Gastrocnemius medialis (tissue), 4 donors: ENCODE measurements around the gene SEC14L5. TPM values are rescaled to one million over a fixed set of nuclear protein-coding genes. Genes with fewer than 3 reads are reported as not detected.
"Not testable (repeated sequence)": the region's sequence is repeated elsewhere in the genome, so short reads cannot be mapped to it uniquely, and the experiment has no call there.

Experiments used
- ATAC-seq, 2 donors: fragments of 150-250 bp; one replicate each; pipeline ENCODE4 v1.9.1; 2016
- DNase-seq, 2 donors: peaks; one replicate each; pipeline ENCODE4 v3.0.0-alpha.2; 2019
- H3K27ac ChIP-seq, 4 donors: fragments of 200-600 bp; sonication (generic); 1 replicate in 1 of 4; 2 replicates in 3 of 4; pipeline ENCODE4 v1.5.1; 2016 to 2018; ENCODE audit warnings: mild to moderate bottlenecking in 2 of 4, moderate library complexity in 1 of 4
- H3K27me3 ChIP-seq, 3 donors: fragments of 200-600 bp; sonication (generic) in 2 of 3; 1 replicate in 1 of 3; 2 replicates in 2 of 3; pipeline versions ENCODE4 v1.5.1 to v1.6.0; 2016 to 2019; ENCODE audit warnings: mild to moderate bottlenecking in 1 of 3, moderate library complexity in 1 of 3
- H3K36me3 ChIP-seq, 2 donors: fragments of 200-600 bp; sonication (generic) in 1 of 2; one replicate each; pipeline ENCODE4 v1.5.1; 2017 to 2018
- H3K4me1 ChIP-seq, 2 donors: fragments of 200-600 bp; sonication (generic) in 1 of 2; one replicate each; pipeline ENCODE4 v1.5.1; 2016 to 2017; ENCODE audit warnings: mild to moderate bottlenecking in 2 of 2
- H3K4me3 ChIP-seq, 4 donors: fragments of 200-600 bp; sonication (generic) in 3 of 4; 1 replicate in 1 of 4; 2 replicates in 3 of 4; pipeline ENCODE4 v1.5.1; 2016 to 2019; ENCODE audit warnings: mild to moderate bottlenecking in 2 of 4
- H3K9me3 ChIP-seq, 3 donors: fragments of 200-600 bp; sonication (generic) in 2 of 3; 1 replicate in 1 of 3; 2 replicates in 2 of 3; pipeline ENCODE4 v1.5.1; 2016 to 2019
- CTCF ChIP-seq, 5 experiments: fragments of 450-650 bp in 3 of 5; fragments of 200-600 bp in 2 of 5; sonication (generic) in 2 of 5; IDR thresholded peaks in 4 of 5; conservative IDR thresholded peaks in 1 of 5; 1 replicate in 4 of 5; 2 replicates in 1 of 5; pipeline ENCODE4 v1.5.1; 2016 to 2019; ENCODE audit warnings: antibody characterized with exemption in 5 of 5, mild to moderate bottlenecking in 3 of 5, moderate library complexity in 3 of 5
- POLR2A ChIP-seq, 2 donors: fragments of 450-650 bp; IDR thresholded peaks; one replicate each; pipeline ENCODE4 v1.6.1; 2017; ENCODE audit warnings: antibody characterized with exemption in 2 of 2, mild to moderate bottlenecking in 2 of 2, moderate library complexity in 2 of 2
- in situ Hi-C, 4 donors: fragments of 200-750 bp; cut with MboI; loops; one replicate each; pipeline versions ENCODE4 v1.15.0 to v1.8.0; 2017; ENCODE audit warnings: low sequenced_read_pairs in 4 of 4
- intact Hi-C: fragments of 100-400 bp; cut with DNase I; formaldehyde crosslinking; loops from one replicate; pipeline ENCODE4 v1.15.1; 2023; ENCODE audit warnings: low total_unique reads
- total RNA-seq, 4 donors: library from RNA; depleted of rRNA; stranded (reverse); fragments of >200 nt; gene quantifications; one replicate each; pipeline versions ENCODE4 v1.1.0 to v1.2.3, GENCODE V29; 2016

The SEC14L5 gene
- total RNA-seq, 4 donors from 2014 or later: 0.85 to 5.8 (median 1.5) TPM

- in situ Hi-C loops: no loop called here
- TF ChIP-seq CTCF (IDR thresholded peaks at IDR 0.05 in 4 of 5, conservative IDR thresholded peaks at IDR 0.05 in 1 of 5) (no peak), POLR2A (IDR thresholded peaks at IDR 0.05) (no peak)
- intact Hi-C loops: no loop called here
Observed at GRCh38 chr16:4948903-4949766, 9.0 kb upstream of the SEC14L5 start.

DNA sequence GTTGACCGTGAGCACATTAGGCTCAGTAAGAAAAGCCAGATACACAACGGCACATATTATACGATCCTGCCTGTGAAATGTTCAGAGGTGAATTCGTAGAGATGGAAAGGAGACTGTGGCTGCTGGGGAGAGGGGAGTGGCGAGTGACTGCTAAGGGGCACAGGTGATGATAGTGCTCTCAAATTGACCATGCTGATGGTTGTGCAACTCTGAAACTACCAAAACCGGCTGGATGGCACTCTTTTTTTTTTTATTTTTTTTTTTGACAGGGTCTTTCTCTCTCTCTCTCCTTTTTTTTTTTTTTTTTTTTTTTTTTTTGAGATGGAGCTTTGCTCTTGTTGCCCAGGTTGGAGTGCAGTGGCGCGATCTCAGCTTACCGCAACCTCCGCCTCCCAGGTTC is 8.1 kb upstream of the SEC14L5 start:
- intact Hi-C loops: no loop called here

More at GRCh38 chr16:4948903-4949766, 9.0 kb upstream of the SEC14L5 start:
- Histone ChIP-seq H3K4me3 (no peak overlapping the region), H3K36me3 (no peaks in the 10 kb centered on the region), H3K27me3 (peaks cover 0 to 8% (median 5%) of the 10 kb centered on the region in 3 donors), H3K9me3 (no peaks in the 10 kb centered on the region), H3K27ac (no peak overlapping the region), H3K4me1 (peaks cover 3 to 6% of the 10 kb centered on the region in 2 donors)
- ATAC-seq (no peak), DNase-seq (no peak)

DNA sequence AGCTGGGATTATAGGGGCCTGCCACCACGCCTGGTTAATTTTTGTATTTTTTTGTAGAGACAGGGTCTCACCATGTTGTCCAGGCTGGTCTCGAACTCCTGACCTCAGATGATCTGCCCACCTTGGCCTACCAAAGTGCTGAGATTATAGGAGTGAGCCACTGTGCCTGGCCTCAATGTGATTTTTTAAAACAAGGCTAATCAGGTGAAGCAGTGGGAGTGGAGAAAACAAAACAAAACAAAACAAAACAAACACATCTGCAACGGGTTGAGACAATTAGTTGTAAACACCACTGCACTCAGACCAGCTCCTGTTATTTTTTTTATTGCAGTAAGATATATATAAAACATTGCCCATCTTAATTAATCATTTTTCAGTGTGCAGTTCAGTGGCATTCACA is 6.5 kb upstream of the SEC14L5 start:
- H3K9me3 ChIP-seq, H3K36me3 ChIP-seq, H3K27me3 ChIP-seq, H3K4me1 ChIP-seq, H3K27ac ChIP-seq, intact Hi-C loops, DNase-seq, ATAC-seq, H3K4me3 ChIP-seq: not testable (repeated sequence)
- in situ Hi-C loops: loop anchor here in 2 of 4 donors (10.0 to 25.0 kb wide), 2 partner anchors 107 to 464 kb away; partner anchors contain the start of genes GLYR1 (in 1 of the 2), HMOX2 (in 1 of the 2) and UBN1 (in 1 of the 2)

More for the DNA sequence above, 8.1 kb upstream of the SEC14L5 start:
- Histone ChIP-seq H3K9me3 (no peaks in the 10 kb centered on the region), H3K4me1 (peaks cover 0 to 5% of the 10 kb centered on the region in 2 donors), H3K27me3 (peaks cover 0 to 8% (median 5%) of the 10 kb centered on the region in 3 donors), H3K36me3 (no peaks in the 10 kb centered on the region), H3K27ac (no peak overlapping the region), H3K4me3 (no peak overlapping the region)
- in situ Hi-C loops: loop anchor here in 2 of 4 donors (10.0 to 25.0 kb wide), 2 partner anchors 105 to 463 kb away; partner anchors contain the start of genes GLYR1 (in 1 of the 2), HMOX2 (in 1 of the 2) and UBN1 (in 1 of the 2)
- DNase-seq (no peak), ATAC-seq (no peak)
- TF ChIP-seq POLR2A (IDR thresholded peaks at IDR 0.05) (no peak), CTCF (IDR thresholded peaks at IDR 0.05 in 4 of 5, conservative IDR thresholded peaks at IDR 0.05 in 1 of 5) (no peak)

GRCh38 chr16:4954714-4955113 is 3.4 kb upstream of the SEC14L5 start:
- Histone ChIP-seq H3K27me3 (no peaks in the 10 kb centered on the region), H3K4me1 (peaks cover 6 to 11% of the 10 kb centered on the region in 2 donors), H3K27ac (no peak overlapping the region), H3K36me3 (no peaks in the 10 kb centered on the region), H3K4me3 (no peak overlapping the region), H3K9me3 (no peaks in the 10 kb centered on the region)
- in situ Hi-C loops: loop anchor here in 2 of 4 donors (10.0 to 25.0 kb wide), 2 partner anchors 110 to 467 kb away; partner anchors contain the start of genes GLYR1 (in 1 of the 2), HMOX2 (in 1 of the 2) and UBN1 (in 1 of the 2)
- DNase-seq (no peak), ATAC-seq (no peak)
- intact Hi-C loops: no loop called here
- TF ChIP-seq POLR2A (IDR thresholded peaks at IDR 0.05) (no peak), CTCF (IDR thresholded peaks at IDR 0.05 in 4 of 5, conservative IDR thresholded peaks at IDR 0.05 in 1 of 5) (no peak)

DNA sequence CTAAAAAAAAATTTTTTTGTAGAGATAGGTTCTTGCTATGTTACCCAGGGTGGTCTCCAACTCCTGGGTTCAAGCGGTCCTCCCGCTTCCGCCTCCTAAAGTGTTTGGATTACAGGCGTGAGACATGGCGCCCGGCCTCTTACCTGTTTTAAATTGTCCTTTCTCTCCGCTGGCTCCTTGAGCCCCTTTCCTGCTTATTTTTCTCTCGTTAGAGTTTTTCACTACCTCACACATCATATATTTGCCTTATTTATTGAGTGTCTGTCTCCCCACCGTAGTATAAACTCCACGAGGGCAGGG is 760 bp upstream of the SEC14L5 start:
- in situ Hi-C loops: loop anchor here in 2 of 4 donors (10.0 to 25.0 kb wide), 2 partner anchors 113 to 470 kb away; partner anchors contain the start of genes GLYR1 (in 1 of the 2), HMOX2 (in 1 of the 2) and UBN1 (in 1 of the 2)

More for the DNA sequence above, 760 bp upstream of the SEC14L5 start:
- DNase-seq (no peak), ATAC-seq (no peak)
- H3K4me3 ChIP-seq: peak overlapping the region; percentile 50 to 76 (median 58)
- no peaks in the 10 kb centered on the region for H3K36me3 ChIP-seq
- H3K4me1 ChIP-seq: peaks cover 6 to 11% of the 10 kb centered on the region in 2 donors
- no peak for TF ChIP-seq POLR2A (IDR thresholded peaks at IDR 0.05)
- TF ChIP-seq CTCF (IDR thresholded peaks at IDR 0.05 in 4 of 5, conservative IDR thresholded peaks at IDR 0.05 in 1 of 5): no peak
- intact Hi-C loops: loop anchor here (2.0 kb wide), 3 partner anchors 111 to 333 kb away; partner anchors contain the start of genes GLYR1, MGRN1, NUDT16L1 and UBN1
- H3K27ac ChIP-seq: peak overlapping the region; percentile 53 to 81 (median 72)
- no peaks in the 10 kb centered on the region for H3K9me3 ChIP-seq
- H3K27me3 ChIP-seq: no peaks in the 10 kb centered on the region
